Hypothalamus (tissue), 51 donors: ENCODE results near the gene PDRG1.

Source experiments
- DNase-seq, 51 donors: peaks; one replicate each; lab custom pipeline; 2025; lab: John Stamatoyannopoulos, UW

PDRG1 gene

DNA sequence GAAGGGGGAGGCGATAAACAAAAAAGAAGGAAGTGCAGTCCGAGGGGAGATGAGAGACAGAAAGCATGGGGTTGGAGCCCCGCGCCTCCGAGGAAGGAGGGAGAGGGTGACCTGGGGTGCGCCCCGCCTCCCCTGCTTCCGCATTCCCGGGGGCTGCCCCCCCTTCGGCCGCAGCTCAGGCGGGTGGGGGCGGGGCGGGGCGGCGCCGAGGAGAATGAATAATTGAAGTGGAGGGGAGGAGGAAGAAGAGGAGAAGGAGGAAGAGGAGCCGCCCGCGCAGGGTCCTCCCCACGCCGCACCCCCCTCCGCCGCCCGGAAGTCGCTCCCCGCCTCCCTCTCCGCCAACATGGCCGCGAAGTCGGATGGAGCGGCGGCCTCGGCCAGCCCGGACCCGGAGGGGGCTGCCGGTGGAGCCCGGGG, 16.0 kb upstream of the PDRG1 start, which contains the start of gene XKR7:
XKR7 (plus strand) TSS at position 322 of the 420 bp plus-strand sequence; CDS start at position 347, 25 bp downstream.
- DNase-seq = peak in 15 of 51 donors; percentile 6 to 51 (median 26)

DNA sequence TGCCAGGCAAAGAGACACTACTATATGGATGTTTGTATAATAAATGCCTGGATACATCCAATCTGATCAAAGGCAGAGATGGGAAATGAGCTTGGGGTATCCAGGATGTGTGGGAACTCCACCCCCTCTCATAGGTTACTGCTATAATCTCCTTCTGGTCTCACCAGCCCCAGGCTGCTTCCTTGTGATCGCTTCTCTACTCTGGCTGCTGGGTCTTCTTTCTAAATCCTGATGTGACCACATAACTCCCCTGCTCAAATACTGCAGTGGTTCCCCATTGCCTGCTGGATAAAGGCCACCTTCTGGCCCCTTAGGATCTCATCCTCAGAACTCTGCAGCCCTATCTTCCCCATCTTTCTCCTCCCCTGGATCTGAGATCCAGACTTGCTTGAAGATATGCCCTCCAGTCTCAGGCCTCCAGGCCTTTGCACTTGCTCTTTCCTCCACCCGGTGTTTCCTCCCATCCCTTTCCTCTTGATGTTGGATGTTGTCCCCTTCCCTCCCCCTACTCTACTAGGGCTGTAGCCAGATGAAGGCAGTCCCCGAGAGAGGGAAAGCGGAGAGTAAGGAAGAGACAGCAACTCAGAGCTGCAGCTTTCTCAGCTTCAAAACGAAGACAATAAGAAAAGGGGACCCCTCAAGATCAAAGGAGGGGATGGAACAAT, 15.3 kb upstream of the PDRG1 start:
- no peak for DNase-seq

DNA sequence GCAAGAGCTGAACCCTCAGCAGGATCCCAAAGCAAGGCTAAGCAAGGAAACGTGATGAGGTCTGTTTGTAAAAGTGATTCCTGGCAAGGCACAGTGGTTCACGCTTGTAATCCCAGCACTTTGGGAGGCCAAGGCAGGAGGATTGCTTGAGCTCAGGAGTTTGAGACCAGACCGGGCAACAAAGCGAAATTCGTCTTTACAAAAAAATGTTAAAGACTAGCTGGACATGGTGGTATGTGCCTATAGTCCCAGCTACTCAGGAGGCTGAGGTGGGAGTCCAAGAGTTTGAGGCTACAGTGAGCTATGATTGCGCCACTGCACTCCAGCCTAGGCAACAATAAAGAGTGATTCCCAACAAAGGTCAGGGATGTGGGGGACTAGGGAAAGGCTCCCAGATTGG, 12.0 kb upstream of the PDRG1 start:
- no peak for DNase-seq

DNA sequence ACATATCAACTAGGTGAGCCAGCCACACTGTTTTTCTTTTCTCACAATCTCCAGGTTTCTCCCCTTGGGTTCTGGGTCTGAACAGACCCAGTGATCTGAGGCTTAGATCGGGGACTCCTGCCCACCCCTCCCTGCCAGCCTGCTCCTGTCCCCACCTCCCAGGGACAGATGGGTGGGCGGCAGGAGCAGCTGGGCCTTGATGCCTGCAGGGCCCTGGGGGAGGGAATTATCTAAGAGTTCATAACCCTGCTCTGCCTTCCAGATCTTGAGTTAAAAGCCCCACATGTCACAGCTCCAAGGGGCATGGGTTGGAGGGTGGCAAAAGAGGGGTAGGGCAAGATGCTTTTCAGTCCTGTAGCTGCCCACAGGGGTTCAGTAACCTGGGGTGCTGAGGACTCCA, 10.9 kb upstream of the PDRG1 start:
- no peak for DNase-seq

DNA sequence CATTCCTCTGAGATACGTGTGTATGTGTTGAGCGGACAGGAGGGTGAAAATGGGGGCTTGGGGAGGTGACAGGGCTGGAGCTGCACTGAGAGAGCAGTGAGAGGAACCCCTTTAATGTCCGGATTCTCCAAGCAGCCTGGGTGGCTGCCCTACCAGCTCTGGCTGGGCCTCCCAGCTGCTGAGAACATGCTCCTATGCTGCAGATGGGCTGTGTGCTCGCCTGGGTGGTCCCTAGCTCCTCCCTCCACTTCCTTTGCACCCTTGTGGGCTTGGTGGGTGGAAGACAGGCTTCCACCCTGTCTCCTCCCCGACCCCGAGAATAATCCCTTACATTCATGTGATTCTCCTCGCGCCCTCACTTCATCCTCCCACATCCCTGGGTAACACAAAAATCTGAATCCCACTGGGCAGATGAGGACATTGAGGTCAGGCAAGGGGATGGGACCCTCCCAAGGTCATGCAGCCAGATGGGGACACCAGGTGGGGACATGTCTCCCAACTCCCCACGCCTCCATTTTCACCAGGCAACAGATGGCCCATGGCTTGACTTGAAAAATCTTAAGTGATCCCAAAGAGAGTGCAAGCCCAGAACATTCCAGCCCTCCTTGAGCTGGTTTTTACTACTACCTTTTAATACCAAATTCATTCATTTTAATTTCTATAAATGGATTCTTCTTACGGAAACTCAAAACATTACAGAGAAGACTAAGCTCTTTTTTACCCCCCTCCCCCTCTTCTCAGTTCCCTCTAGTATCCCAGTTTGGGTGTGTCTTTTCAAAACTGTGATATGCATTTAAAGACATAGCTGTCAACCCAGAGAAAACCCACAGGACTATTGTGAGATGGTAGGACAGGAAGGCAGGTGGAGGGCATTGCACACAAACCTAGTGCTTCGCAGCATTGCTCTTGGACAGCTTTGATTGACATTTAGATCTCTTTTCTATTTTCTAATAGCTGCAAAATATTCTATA, 5.0 kb upstream of the PDRG1 start:
- DNase-seq = no peak

DNA sequence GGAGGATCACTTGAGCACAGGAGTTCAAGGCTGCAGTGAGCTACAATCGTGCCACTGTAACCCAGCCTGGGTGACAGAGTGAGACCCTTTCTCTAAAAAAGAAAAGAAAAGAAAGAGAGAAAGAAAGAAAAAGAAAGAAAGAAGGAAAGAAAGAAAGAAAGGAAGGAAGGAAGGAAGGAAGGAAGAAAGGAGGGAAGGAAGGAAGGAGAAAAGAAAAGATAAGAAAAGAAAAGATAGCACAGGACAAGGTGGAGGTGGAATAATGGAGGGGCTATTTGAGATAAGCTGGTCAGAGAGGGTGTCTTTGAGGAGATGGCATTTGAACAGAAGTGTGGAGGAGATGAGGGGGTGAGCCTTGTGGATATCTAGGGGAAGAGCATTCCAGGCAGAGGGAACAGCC, 2.7 kb upstream of the PDRG1 start:
- DNase-seq = no peak

DNA sequence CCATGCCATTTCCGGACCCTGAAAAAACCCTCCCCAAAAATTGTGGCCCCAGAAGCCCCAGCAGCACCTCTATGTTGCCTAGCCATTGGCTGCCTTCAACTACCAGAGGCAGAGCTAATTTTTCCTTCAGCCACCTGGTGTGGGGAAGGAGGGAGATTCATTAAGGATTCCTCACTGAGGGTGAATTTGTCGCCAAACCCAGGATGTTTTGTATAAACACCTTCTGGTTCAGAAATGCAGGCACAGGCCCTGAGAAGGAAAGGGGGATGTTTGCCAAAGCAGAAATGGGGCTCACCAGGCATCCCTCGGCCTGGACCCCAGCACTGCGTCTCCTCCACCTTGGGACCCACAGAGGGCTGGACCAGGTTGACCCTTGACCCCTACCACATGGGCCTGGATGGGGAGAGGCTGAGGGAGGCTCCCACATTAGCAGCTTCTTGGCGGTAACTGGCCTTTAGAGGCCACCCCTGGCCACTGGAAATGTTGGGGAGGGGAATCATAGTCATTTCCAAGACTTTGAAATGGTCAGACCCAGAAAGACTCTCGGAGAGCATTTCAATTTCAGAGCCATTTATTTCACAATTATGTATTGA, 1.8 kb upstream of the PDRG1 start:
- DNase-seq = no peak

DNA sequence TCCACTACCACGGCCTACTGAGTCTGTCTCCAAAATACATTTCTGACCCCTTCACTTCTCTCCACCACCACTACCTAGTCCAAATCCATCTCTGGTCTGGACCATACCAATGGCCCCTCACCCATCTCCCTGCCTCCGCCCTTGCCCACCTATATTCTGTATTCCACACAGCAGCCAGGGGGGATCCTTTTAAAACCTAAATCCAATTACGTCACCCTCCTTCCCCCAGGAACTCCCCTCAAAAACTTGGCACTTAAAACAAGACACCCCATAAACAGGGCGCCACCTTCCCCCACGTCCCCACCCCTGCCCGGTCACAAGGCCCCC, 680 bp downstream of the PDRG1 start:
- no peak for DNase-seq

DNA sequence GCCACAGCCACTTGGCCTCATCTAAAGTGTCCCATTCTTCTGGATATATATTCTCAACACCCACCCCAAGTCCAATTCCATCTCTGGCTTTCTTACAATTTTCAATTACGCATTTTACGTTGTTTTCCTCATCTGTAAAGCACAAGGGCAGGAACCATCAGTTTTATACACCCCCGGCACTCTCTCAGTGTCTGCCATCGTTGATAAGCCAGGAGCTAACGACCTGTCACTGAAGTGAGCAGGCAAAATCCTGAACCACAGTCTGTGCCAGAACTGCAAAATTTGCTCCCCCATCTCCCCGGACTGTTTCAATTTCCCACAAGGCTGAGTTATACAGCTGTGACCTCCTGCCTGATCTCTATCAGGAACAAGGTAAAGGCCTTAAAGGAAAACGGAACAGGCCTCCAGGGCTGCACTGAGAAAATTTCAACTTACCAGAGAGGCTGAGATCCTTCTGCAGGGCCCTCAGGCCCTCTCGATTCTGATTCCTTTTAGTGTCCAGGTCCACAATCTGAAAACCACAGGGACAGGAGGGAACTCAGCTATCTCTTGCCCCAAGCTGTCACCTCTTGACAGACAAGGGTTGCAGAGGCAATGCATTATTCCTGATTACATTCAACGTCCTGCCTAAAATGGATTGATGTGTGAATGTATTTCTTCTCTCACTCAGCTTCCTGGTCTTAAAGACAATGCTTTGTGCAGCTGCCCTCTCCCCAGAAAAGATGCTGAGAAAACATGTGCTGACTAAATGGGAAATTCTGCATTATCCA, 1.8 kb downstream of the PDRG1 start:
- DNase-seq = no peak

DNA sequence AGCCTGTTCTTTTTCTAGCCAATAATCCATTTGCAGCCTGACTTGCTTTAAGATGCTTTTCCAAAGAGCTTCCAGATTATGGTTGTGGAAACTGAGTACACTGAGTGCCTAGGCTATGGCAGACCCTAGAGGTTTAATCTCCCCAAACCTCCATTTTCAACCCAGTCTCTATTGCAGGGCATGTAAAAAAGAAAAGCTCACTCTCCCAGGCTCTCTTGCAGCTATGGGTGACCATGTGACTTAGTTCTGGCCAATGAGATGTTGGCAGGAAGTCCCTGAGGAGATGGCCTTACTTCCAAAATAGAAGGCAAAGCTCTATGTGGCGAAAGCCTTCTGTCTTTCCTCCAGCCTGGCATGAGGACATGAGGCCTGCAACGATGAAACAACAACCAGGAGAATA, 3.8 kb downstream of the PDRG1 start:
- DNase-seq = no peak

DNA sequence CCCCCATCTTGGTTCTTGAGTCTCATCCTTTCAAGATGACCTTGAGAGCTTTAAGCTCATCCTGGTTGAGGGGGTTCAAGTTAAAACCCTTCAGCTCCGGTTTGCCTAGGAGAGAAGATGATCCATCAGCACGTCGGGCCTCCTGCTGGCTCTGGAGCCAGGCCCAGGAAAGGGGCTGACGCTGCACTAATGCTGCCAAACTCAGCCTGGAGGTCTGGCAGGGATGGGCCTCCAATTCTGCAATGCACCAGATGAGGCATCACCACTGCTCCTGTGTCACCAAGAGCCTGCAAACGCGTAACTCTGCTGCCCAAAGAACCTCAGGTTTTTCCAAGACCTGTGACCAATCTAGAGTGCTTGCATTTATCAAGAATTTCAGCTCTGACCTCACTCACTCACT, 6.1 kb downstream of the PDRG1 start:
- DNase-seq = peak in 13 of 51 donors; percentile 1 to 20 (median 7)

DNA sequence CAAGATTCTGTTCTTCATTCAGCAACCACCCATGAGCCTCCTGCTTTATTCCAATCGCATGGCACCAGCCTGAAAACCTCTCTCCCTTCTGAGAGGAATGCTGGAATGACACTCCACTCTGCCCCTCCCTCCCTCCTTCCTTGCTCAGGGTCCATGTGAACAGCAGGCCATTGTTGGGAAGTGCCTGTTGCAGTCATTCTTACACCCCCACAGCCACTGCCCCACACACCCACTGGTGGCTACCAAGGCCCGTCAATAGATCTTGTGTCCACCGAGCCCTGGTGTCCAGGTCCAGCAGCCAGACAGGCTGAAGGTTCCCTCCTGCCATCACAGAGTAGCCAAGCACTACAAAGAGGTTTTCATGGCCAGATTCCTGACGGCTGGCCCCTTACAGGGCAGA, 6.5 kb downstream of the PDRG1 start:
- no peak for DNase-seq

DNA sequence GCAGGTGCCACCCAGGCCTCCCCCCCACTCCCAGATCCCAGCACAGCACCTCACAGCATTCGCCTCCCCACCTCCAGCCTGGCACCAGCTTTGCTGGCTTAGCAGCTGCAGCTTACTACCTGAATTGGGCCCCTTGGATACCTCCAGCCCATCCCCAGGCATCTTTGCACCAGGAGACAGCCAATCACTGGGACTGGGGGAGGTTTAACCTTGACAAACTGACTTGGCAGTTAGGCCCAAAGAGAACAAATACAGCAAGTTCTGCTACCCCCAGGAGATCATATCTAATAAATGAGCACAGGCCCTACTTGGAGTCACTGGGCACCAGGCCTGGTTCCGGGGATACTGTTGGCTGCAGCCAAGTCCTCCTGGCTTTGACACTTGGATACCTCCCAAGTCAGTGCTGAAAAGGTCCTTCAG, 8.8 kb downstream of the PDRG1 start:
- DNase-seq = peak in 28 of 51 donors; percentile 0 to 60 (median 24)

DNA sequence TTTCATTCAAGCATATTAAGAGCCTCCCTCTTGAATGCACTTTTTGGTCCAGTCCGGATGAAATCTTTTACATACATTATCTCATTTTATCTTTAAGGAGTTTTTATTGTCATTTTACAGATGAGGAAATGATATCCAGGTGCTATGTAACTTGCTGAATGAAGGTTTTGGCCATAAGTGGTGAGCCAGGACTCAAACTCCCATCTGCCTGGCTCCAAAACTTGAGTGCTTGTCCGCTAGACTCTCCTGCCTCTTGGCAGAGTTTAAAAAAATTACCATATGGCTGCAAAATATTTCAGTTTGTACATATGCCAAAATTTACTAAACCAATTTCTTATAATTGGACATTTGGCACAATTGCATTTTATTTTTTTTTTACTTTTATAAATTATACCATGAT, 12.2 kb downstream of the PDRG1 start:
- DNase-seq = no peak

DNA sequence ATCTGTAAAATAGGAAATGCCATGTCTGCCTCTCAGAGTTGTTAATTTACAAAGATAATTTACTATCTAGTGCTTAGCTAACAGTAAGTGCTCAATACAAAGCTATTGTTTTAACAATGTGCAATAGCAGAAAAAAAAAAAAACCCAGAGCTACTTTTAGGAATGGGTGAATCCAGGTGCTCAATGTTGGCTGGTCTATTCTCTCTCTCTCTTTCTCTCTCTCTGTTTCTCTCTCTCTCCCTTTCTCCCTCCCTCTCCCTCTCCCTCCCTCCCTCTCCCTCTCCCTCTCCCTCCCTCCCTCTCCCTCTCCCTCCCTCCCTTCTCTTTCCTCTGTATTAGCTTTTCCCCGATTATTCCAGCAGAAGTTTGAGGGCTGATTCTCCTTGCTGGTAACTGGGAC, 14.0 kb downstream of the PDRG1 start:
- DNase-seq = no peak

DNA sequence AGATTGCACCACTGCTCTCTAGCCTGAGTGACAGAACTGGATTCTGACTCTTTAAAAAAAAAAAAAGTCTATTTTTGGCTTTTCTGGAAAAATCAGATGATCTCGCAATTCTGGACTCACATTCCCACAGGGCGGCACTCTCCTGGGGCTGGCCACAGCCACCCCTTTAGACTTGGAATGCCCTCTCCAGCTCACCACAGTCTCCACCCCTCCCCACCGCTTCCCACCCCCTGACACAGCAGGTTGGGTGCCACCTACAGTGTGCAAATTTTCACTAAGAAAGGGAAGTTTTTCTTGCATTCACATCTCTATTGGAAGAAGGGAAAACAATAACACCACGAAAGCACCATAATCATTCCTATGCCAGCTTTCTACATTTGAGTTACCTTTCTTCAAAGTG, 15.4 kb downstream of the PDRG1 start:
- DNase-seq = no peak

DNA sequence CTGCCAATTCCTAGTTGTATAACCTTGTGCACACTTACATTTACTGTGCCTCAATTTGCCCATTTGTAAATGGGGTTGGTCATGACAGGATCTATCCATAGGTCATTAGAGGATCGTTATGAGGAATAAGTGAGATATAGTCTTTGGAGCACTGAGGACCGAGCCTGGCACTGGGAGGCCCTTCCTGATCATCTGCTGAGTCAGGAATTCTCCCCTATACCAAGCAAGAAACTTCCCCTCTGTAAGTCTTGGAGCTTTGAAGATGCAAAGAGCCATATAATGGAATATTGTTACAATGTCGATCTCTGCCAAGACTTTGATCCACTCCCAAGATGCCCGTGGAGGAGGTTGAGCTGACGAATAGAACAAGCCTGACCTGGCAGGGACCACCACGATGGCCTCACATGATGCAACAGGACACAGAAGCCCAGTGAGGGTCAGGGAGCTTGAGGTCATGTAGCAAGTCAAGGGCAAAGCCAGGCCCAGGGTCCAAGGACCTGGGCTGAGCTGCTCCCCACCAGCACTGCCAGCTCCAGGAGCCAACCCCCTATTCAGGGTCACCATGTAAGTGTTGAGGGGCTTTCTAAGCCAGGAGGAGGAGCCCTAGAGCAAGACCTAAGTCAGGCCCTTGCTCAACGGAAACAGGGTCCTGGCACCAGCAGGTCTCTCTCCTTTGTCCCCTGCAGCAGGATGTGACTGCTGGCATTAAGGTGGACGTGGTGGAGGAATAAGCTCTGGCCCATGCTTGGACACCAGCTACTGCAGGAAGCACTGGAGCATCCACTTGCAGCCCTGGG, 16.7 kb downstream of the PDRG1 start:
- no peak for DNase-seq

DNA sequence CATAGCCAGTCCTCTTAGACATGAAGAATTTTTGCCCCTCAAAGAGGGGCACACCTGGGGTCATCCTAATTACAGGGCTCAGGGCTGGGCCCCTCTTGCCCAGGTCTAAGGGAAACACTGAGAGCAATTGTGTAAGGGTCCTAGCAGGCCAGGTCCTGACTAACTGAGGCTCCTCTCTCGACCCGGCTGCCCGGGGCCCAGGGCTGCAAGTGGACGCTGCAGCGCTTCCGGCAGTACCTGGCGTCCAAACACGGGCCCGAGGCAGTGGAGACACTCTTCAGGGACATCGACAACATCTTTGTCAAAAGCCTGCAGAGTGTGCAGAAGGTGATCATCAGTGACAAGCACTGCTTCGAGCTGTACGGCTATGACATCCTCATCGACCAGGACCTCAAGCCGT, 17.4 kb downstream of the PDRG1 start:
- no peak for DNase-seq

DNA sequence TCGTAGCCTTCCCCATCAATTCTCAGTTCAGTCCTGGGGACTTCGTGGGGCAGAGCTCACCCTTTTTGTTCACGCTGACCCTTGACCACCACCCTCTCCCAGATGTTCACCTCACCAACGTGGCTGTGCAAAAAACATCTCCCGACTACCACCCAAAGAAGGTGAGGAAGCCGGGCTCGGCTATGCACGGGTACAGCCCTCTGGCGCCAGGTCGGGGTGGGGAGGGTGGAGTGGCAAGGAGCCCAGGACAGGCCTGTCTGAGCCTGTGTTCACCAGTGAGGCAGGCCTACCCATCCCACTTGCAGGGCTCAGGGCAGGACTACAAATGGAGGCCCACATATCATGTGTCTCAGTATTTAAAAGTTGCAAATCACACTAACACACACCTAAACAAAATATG, 18.1 kb downstream of the PDRG1 start:
- no peak for DNase-seq

DNA sequence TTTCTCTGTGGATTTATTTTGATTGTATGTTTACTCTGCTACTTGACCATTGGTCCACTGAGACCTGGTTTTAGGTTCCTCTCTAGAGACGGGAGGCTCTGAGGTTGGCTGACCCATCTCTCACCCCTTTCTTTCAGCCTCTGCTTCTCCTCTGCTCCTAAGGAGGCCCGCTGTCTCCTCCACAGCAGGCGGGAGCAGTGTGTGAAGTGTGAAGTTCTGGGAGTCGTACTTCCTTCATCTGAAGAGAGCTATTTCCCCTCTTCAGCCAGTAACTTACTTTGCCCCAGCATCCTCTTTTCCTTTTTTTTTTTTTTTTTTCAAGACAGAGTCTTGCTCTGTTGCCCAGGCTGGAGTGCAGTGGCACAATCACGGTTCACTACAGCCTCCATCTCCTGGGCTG, 21.1 kb downstream of the PDRG1 start:
- DNase-seq = no peak
